Muscle of arm (tissue), 12 donors: ENCODE measurements around the gene RPL36. TPM values are rescaled to one million over a fixed set of nuclear protein-coding genes. Genes with fewer than 3 reads are reported as not detected.
"Not testable (repeated sequence)": the region's sequence is repeated elsewhere in the genome, so short reads cannot be mapped to it uniquely, and the experiment has no call there.

Experiments
- DNase-seq: peaks from one replicate; pipeline ENCODE4 v3.0.0-alpha.2; 2013
- polyA plus RNA-seq, 12 donors: library from polyadenylated mRNA; unstranded; fragments of 120-200 nt; gene quantifications; one replicate each; pipeline ENCODE4 v1.2.1, GENCODE V29; 2013; ENCODE audit not compliant: insufficient read length in 12 of 12

The RPL36 gene
- polyA plus RNA-seq, 12 donors: 913 to 2,217 (median 1,062) TPM

DNA sequence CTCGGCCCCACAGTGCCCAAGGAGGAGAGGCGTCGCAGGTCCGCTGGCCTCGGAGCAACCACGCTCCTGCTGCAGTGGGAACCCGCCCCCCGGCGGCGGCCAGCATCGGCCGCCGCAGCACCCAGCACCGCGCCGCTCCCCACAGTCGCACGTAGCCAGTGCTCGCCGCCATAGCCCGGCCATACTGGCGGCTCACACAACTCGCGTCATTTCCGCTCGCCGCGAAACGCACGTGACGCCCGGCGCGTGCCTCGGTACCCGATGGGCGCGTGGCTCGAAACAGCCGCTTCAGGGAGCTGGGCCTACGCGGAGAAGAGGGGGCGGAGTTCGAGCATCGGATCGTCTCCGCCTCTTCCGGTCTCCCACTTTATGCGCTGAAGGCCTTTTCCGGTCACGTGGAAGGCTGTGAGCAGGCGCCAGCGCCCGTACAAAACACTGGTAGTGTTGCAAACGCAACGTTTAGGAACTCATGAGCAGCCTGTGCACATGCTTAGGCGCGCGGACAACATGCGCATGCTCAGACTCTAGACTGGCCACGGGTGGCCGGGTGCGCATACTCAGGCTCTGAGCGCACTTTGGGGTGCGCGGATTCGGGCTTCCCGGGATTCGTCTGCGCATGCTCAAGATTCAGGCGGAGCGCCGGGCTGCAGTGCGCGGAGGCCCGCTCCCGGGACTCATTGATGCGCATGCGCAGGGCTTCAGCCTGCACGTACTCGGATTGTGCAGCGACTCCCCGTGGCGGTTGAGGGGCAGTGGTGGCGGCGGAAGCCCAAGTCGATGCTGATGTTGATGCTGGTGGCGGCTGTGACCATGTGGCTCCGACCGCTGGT, 30.1 kb downstream of the RPL36 start, which contains the start of the genes CATSPERD and LONP1:
Gene CATSPERD (plus strand): TSS at position 677 of the 830 bp plus-strand sequence. CDS start 101 bp downstream, at position 778.
Gene LONP1 (minus strand): TSS at position 186 of the 830 bp plus-strand sequence. CDS start 14 bp downstream, at position 172.
- DNase-seq: peak; percentile 99

DNA sequence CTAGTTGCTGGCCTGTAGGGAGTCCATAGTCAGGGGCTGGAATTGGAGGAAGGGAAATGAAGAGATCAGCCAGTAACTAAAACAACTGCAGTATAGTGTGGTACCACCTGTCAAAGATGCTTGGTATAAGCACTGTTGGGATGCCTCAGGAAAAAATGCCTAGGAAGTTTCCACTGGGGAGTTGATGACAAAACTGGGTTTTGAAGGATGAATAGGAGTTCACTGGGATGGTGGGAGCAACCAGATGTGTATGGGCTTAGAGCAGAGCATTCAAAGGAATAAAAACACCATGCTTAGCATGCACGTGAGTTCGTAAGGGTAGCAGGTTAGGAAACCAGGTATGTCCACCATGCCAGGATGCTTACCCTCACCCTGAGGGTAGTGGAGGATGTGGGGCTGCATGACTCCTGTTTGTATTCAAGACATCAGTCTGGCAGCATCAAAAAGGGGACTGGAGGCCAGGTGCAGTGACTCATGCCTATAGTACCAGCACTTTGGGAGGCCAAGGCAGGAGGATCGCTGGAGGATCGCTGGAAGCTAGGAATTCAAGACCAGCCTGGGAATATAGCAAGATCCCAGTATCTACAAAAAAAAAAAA, 37.5 kb downstream of the RPL36 start:
- DNase-seq: no peak

- not testable (repeated sequence) for DNase-seq
Measured at GRCh38 chr19:5733172-5733571, 43.1 kb downstream of the RPL36 start.

DNA sequence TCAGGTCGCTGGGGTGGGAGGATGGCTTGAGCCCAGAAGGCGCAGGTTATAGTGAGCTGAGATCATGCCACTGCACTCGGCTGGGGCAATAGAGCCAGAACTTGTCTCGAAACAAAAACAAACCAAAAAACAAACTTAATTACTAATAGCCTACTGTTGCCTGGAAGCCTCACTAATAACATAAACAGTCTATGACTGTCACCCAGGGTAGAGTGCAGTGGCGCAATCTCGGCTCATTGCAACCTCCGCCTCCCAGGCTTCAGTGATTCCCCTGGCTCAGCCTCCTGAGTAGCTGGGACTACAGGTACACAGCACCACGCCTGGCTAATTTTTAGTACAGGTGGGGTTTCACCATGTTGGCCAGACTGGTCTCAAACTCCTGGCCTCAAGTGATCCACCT, 48.3 kb downstream of the RPL36 start:
- DNase-seq: no peak

Other genes starting within 250 kb of the RPL36 start
- gene ZNRF4, start 234.9 kb upstream of the RPL36 start, polyA plus RNA-seq: not detected
- 1 to 10 TPM in 4 of 12 donors, under 1 TPM in 6, not detected in 2; 0.22 to 8.7 (median 0.71) TPM for gene TINCR, start 122.3 kb upstream of the RPL36 start, polyA plus RNA-seq
- gene SAFB2, start 67.5 kb upstream of the RPL36 start, polyA plus RNA-seq: 10 to 100 TPM in 11 of 12 donors, not detected in 1; 32.9 to 72.7 (median 45.3) TPM
- gene SAFB, start 67.2 kb upstream of the RPL36 start, polyA plus RNA-seq: 100 to 1,000 TPM in 3 of 12 donors, 10 to 100 TPM in 8, not detected in 1; 79.8 to 122 (median 90.3) TPM
- 100 to 1,000 TPM in 2 of 12 donors, 10 to 100 TPM in 9, not detected in 1; 58.2 to 116 (median 68.2) TPM for gene MICOS13, start 9.8 kb upstream of the RPL36 start, polyA plus RNA-seq
- 1 to 10 TPM in 10 of 12 donors, not detected in 2; 2.9 to 6.9 (median 4.9) TPM for gene HSD11B1L, start 9.3 kb upstream of the RPL36 start, polyA plus RNA-seq
- gene LONP1, start 29.9 kb downstream of the RPL36 start, polyA plus RNA-seq: 10 to 100 TPM in 11 of 12 donors, not detected in 1; 35.6 to 60.1 (median 42.4) TPM
- gene CATSPERD, start 30.3 kb downstream of the RPL36 start, polyA plus RNA-seq: under 1 TPM in 1 of 12 donors, not detected in 11; 0.20 TPM
- gene PRR22, start 94.5 kb downstream of the RPL36 start, polyA plus RNA-seq: 1 to 10 TPM in 8 of 12 donors, under 1 TPM in 2, not detected in 2; 0.62 to 4.4 (median 1.2) TPM
- gene DUS3L, start 100.9 kb downstream of the RPL36 start, polyA plus RNA-seq: 10 to 100 TPM in 11 of 12 donors, not detected in 1; 13.3 to 29.3 (median 17.7) TPM
- 1 to 10 TPM in 2 of 12 donors, under 1 TPM in 7, not detected in 3; 0.14 to 4.2 (median 0.33) TPM for gene NRTN, start 114.8 kb downstream of the RPL36 start, polyA plus RNA-seq
- under 1 TPM in 3 of 12 donors, not detected in 9; 0.15 to 0.40 (median 0.16) TPM for gene FUT6, start 149.4 kb downstream of the RPL36 start, polyA plus RNA-seq
- gene FUT3, start 161.2 kb downstream of the RPL36 start, polyA plus RNA-seq: 1 to 10 TPM in 1 of 12 donors, under 1 TPM in 5, not detected in 6; 0.15 to 1.4 (median 0.42) TPM
- gene FUT5, start 180.2 kb downstream of the RPL36 start, polyA plus RNA-seq: under 1 TPM in 2 of 12 donors, not detected in 10; 0.11 to 0.21 TPM
- 100 to 1,000 TPM in 11 of 12 donors, not detected in 1; 138 to 197 (median 162) TPM for gene NDUFA11, start 213.5 kb downstream of the RPL36 start, polyA plus RNA-seq
- gene VMAC, start 214.6 kb downstream of the RPL36 start, polyA plus RNA-seq: 1 to 10 TPM in 11 of 12 donors, not detected in 1; 2.1 to 6.3 (median 4.0) TPM
- 1 to 10 TPM in 11 of 12 donors, not detected in 1; 2.6 to 9.3 (median 4.8) TPM for gene CAPS, start 224.0 kb downstream of the RPL36 start, polyA plus RNA-seq